Gastrocnemius medialis (tissue), 4 donors: ENCODE data around the gene NTRK3. TPM values are rescaled to one million over a fixed set of nuclear protein-coding genes. Genes with fewer than 3 reads are reported as not detected.

ENCODE experiments used
- ATAC-seq, 2 donors: fragments of 150-250 bp; one replicate each; pipeline ENCODE4 v1.9.1; 2016
- DNase-seq, 2 donors: peaks; one replicate each; pipeline ENCODE4 v3.0.0-alpha.2; 2019
- H3K27ac ChIP-seq, 4 donors: fragments of 200-600 bp; sonication (generic); 1 replicate in 1 of 4; 2 replicates in 3 of 4; pipeline ENCODE4 v1.5.1; 2016 to 2018; ENCODE audit warnings: mild to moderate bottlenecking in 2 of 4, moderate library complexity in 1 of 4
- H3K27me3 ChIP-seq, 3 donors: fragments of 200-600 bp; sonication (generic) in 2 of 3; 1 replicate in 1 of 3; 2 replicates in 2 of 3; pipeline versions ENCODE4 v1.5.1 to v1.6.0; 2016 to 2019; ENCODE audit warnings: mild to moderate bottlenecking in 1 of 3, moderate library complexity in 1 of 3
- H3K36me3 ChIP-seq, 2 donors: fragments of 200-600 bp; sonication (generic) in 1 of 2; one replicate each; pipeline ENCODE4 v1.5.1; 2017 to 2018
- H3K4me1 ChIP-seq, 2 donors: fragments of 200-600 bp; sonication (generic) in 1 of 2; one replicate each; pipeline ENCODE4 v1.5.1; 2016 to 2017; ENCODE audit warnings: mild to moderate bottlenecking in 2 of 2
- H3K4me3 ChIP-seq, 4 donors: fragments of 200-600 bp; sonication (generic) in 3 of 4; 1 replicate in 1 of 4; 2 replicates in 3 of 4; pipeline ENCODE4 v1.5.1; 2016 to 2019; ENCODE audit warnings: mild to moderate bottlenecking in 2 of 4
- H3K9me3 ChIP-seq, 3 donors: fragments of 200-600 bp; sonication (generic) in 2 of 3; 1 replicate in 1 of 3; 2 replicates in 2 of 3; pipeline ENCODE4 v1.5.1; 2016 to 2019
- CTCF ChIP-seq, 5 experiments: fragments of 450-650 bp in 3 of 5; fragments of 200-600 bp in 2 of 5; sonication (generic) in 2 of 5; IDR thresholded peaks in 4 of 5; conservative IDR thresholded peaks in 1 of 5; 1 replicate in 4 of 5; 2 replicates in 1 of 5; pipeline ENCODE4 v1.5.1; 2016 to 2019; ENCODE audit warnings: antibody characterized with exemption in 5 of 5, mild to moderate bottlenecking in 3 of 5, moderate library complexity in 3 of 5
- POLR2A ChIP-seq, 2 donors: fragments of 450-650 bp; IDR thresholded peaks; one replicate each; pipeline ENCODE4 v1.6.1; 2017; ENCODE audit warnings: antibody characterized with exemption in 2 of 2, mild to moderate bottlenecking in 2 of 2, moderate library complexity in 2 of 2
- in situ Hi-C, 4 donors: fragments of 200-750 bp; cut with MboI; loops; one replicate each; pipeline versions ENCODE4 v1.15.0 to v1.8.0; 2017; ENCODE audit warnings: low sequenced_read_pairs in 4 of 4
- intact Hi-C: fragments of 100-400 bp; cut with DNase I; formaldehyde crosslinking; loops from one replicate; pipeline ENCODE4 v1.15.1; 2023; ENCODE audit warnings: low total_unique reads
- total RNA-seq, 4 donors: library from RNA; depleted of rRNA; stranded (reverse); fragments of >200 nt; gene quantifications; one replicate each; pipeline versions ENCODE4 v1.1.0 to v1.2.3, GENCODE V29; 2016

The NTRK3 gene
- total RNA-seq, 4 donors from 2014 or later, result 0.61 to 2.7 (median 0.77) TPM

- no peak for TF ChIP-seq CTCF (IDR thresholded peaks at IDR 0.05 in 4 of 5, conservative IDR thresholded peaks at IDR 0.05 in 1 of 5)
- no peak for TF ChIP-seq POLR2A (IDR thresholded peaks at IDR 0.05)
- no peak for ATAC-seq
Measured at GRCh38 chr15:87816811-87817210, 439.7 kb downstream of the NTRK3 start.

GRCh38 chr15:87816016-87816415 is 440.5 kb downstream of the NTRK3 start:
- Histone ChIP-seq H3K9me3 (no peaks in the 10 kb centered on the region), H3K27ac (no peak overlapping the region), H3K36me3 (no peaks in the 10 kb centered on the region), H3K4me1 (no peaks in the 10 kb centered on the region), H3K27me3 (no peaks in the 10 kb centered on the region), H3K4me3 (no peak overlapping the region)
- DNase-seq (no peak), ATAC-seq (no peak)
- in situ Hi-C loops, result loop anchor here in 1 of 4 donors (25.0 kb wide), 1 partner anchor 421 kb away; no protein-coding TSS in a partner anchor
- TF ChIP-seq POLR2A (IDR thresholded peaks at IDR 0.05) (no peak), CTCF (IDR thresholded peaks at IDR 0.05 in 4 of 5, conservative IDR thresholded peaks at IDR 0.05 in 1 of 5) (no peak)
- intact Hi-C loops, result no loop called here

More at GRCh38 chr15:87816811-87817210, 439.7 kb downstream of the NTRK3 start:
- DNase-seq, result no peak
- Histone ChIP-seq H3K4me1 (no peaks in the 10 kb centered on the region), H3K27me3 (no peaks in the 10 kb centered on the region), H3K4me3 (no peak overlapping the region), H3K27ac (no peak overlapping the region), H3K36me3 (no peaks in the 10 kb centered on the region), H3K9me3 (no peaks in the 10 kb centered on the region)
- intact Hi-C loops, result no loop called here
- in situ Hi-C loops, result loop anchor here in 1 of 4 donors (25.0 kb wide), 1 partner anchor 420 kb away; no protein-coding TSS in a partner anchor

Other genes with a start within 250 kb of the NTRK3 start
- 10 to 100 TPM; 36.2 to 48.9 (median 44.6) TPM for gene MRPL46, start 210.6 kb upstream of the NTRK3 start, total RNA-seq
- 10 to 100 TPM; 33.5 to 47.8 (median 45.2) TPM for gene MRPS11, start 211.0 kb upstream of the NTRK3 start, total RNA-seq